ENCODE measurements around the gene KIAA0232.

Gene KIAA0232, protein sequence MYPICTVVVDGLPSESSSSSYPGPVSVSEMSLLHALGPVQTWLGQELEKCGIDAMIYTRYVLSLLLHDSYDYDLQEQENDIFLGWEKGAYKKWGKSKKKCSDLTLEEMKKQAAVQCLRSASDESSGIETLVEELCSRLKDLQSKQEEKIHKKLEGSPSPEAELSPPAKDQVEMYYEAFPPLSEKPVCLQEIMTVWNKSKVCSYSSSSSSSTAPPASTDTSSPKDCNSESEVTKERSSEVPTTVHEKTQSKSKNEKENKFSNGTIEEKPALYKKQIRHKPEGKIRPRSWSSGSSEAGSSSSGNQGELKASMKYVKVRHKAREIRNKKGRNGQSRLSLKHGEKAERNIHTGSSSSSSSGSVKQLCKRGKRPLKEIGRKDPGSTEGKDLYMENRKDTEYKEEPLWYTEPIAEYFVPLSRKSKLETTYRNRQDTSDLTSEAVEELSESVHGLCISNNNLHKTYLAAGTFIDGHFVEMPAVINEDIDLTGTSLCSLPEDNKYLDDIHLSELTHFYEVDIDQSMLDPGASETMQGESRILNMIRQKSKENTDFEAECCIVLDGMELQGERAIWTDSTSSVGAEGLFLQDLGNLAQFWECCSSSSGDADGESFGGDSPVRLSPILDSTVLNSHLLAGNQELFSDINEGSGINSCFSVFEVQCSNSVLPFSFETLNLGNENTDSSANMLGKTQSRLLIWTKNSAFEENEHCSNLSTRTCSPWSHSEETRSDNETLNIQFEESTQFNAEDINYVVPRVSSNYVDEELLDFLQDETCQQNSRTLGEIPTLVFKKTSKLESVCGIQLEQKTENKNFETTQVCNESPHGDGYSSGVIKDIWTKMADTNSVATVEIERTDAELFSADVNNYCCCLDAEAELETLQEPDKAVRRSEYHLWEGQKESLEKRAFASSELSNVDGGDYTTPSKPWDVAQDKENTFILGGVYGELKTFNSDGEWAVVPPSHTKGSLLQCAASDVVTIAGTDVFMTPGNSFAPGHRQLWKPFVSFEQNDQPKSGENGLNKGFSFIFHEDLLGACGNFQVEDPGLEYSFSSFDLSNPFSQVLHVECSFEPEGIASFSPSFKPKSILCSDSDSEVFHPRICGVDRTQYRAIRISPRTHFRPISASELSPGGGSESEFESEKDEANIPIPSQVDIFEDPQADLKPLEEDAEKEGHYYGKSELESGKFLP (N-terminal part only)

DNA sequence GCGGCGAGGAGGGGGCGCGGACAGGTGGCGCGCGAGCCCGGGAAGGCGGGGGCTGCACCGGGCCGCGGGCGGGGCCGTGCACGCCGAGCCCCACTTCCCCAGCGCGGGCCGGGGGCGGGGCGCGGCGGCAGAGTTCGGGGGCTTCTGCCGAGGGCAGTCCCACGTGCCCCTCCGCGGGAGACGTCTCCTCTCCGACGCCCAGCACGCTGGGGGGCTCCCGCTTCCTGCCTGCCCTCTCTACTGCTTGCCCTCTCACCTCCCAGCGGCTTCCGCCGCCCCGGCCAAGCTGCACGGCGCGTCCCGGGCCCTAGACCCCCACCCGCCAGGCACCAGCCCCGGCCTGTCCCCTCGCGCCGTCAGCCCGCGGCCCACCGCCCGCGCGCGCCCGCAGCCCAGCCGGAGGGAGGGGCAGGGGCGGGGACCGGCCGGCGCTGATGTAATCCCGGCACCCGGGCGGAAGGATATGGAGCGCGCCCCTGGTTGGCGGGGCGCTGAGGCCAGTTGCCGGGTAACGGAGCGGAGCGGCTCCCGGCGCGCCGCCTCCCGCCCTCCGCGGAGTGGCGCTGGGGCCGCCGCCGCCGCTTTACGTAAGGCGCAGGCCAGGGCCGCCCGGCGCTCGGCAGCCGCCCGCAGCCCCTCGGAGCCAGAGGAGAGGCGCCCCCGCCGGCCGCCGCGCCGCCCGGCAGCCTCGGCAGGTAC lies at the start of gene KIAA0232:
TSS of gene KIAA0232 (plus strand) at position 581 of the 699 bp plus-strand sequence. CDS start 41,727 bp downstream, outside the sequence.
- peak; percentile 74 to 85 for DNase-seq (ENCODE audit: low read depth in 2 of 2)

DNA sequence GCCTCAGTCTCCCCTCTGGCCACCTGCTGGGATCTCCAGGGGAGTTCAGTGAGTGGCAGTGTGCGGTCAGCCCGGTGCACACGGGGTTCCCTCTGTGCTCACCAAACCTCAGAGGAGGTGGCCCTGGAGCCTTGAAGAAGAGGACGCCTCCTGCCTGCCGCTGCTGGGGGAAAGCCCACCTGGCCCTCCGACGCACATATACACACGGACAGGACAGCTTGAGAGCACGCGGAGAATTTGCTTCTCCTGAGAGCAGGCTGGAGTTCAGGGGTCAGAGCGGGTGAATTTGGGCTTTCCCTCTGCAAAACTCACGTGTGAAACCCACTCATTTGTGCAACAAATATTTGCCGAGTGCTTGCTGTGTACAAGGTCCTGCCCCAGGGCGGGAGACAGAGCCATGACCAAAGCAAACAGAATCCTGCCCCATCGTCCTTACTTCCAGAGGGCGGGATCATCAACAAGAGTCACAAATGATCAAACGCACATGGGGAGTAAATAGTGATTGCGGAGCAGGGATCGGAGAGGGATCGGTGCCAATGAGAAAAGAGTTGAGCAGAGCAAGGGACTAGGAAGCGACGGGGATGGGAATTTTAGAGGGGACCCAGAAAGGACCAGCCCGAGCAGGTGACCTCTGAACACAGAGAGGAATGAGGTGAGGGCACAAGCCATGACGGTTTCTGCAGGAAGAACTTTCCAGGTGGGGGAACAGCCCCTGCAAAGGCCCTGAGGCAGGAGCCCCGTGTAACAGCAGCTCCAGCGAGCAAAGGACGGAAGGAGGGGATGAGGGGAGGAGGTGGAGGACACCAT lies 49.0 kb upstream of the KIAA0232 start:
- no peak for DNase-seq (ENCODE audit: low read depth in 2 of 2)

DNA sequence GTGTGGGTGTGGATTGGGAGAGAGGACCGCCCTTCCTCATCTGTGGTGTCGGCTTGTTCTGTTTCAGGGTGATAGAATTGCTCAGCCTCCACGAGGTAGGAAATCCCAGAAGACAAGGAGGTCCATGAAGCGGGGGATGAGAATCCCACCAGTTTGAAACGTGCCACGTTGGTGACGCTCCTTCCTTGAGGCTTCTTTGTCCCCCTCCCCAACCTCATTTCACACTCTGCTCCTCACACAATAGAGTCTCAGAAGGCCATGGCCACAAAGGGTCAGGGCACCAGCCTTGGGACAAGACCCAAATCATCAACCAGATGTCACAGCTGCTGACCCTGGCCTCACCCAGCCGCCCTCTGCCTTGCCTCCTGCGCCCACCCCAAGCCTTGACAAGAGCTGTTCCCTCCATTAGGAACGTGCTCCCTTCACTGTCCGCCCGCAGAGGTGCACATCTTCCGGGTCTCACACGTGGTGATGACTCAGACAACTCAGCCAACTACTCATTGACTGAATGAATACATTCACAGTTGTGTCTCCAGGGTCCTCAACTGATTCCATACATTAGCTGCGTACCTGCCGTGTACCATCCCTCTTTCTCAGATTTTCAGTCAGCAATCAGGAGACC lies 48.3 kb upstream of the KIAA0232 start:
- DNase-seq (ENCODE audit: low read depth in 2 of 2): no peak

DNA sequence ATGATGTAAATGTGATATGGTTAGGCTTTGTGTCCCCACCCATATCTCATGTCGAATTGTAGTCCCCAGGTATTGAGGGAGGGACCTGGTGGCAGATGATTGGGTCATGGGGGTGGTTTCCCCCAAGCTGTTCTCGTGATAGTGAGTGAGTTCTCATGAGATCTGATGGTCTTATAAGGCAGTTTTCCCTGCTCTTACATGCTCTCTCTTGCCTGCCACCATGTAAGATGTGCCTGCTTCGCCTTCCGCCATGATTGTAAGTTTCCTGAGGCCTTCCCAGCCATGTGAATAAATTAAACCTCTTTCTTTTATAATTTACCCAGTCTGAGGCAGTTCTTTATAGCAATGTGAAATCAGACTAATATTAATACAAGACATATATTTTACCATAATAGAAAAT lies 42.6 kb upstream of the KIAA0232 start:
- no peak for DNase-seq (ENCODE audit: low read depth in 2 of 2)

DNA sequence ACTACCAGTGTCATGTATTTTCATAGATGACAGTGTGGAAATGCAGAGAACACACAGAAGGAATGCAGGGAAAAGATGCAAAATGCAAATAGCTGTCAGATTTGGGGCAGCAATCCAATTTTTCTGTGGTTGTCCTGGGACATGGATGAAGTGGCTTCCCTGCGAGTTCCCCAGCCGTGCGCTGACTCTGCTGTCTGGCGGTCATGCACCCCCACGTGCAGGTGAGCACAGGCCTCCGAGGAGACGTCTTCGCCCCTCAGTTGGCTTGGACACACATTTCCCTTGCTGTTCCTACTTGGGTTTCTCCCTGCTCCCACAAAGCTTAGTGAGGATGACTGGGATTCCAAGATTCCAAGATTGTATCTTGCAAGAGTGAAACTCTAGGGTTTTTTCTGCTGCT lies 42.2 kb upstream of the KIAA0232 start:
- DNase-seq (ENCODE audit: low read depth in 2 of 2): no peak

DNA sequence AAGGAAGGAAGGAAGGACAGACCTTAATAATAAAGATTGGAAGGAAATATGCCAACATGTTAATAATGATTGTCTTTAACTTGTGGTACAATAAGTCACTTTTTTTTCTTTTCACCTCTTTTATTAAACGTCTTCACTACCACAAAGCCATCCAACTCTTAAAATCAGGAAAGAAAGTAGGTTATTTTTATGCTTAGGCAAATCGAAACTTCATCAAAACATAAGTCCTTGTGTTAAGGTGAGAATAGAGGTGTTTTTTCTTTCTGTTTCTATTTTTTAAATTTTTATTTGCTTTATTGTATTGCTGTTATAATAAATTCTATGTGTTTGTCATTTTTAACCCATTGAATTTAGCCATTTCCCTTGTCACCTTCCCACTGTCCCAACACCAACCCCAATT lies 40.0 kb upstream of the KIAA0232 start:
- no peak for DNase-seq (ENCODE audit: low read depth in 2 of 2)

DNA sequence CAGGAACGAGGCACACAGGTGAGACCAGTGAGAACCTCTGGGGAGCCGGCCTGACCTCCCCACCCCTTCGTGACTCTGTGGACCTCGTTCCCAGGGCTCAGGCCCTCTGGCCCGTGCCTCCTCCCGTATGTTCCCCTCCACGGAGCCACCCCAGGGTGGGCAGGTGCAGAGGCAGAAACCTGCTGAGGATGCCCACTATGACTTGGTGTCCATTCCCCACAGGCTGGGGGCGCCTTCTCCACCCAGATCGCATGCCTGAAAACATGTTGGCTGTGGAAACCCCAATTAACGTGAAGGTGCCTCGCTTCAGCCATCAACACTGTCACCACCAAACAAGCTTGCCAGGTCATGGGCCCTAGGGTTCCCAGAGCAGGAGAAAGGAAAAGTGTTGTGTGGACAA lies 39.5 kb upstream of the KIAA0232 start:
- no peak for DNase-seq (ENCODE audit: low read depth in 2 of 2)

DNA sequence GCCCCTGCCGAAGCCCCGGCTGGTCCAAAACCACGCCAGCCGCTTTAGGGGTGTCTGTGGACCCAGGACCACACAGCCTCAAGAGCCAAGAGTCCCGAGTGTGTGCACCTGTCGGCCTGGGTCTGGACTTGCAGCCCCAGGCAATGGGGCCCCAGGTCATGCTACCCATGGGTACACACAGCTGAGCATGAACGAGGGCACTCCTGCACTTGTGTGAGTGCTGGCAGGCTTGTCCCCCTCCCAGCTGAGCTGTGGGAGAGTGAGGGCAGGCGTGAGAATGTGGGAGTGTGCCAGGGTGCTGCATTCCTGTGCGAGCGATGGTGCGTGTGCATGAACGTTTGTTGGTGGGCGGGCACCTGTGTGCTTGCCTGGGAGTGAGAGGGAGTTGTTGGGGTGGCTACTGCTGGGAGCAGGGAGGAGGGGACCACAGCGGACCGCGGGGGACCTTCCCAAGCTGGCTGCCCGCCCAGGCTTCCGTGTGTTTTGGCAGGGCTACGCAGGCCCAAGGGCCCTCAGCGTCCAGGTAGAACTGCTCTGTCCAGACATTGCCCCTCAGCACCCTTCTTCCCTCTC lies 35.7 kb upstream of the KIAA0232 start:
- DNase-seq (ENCODE audit: low read depth in 2 of 2): no peak

DNA sequence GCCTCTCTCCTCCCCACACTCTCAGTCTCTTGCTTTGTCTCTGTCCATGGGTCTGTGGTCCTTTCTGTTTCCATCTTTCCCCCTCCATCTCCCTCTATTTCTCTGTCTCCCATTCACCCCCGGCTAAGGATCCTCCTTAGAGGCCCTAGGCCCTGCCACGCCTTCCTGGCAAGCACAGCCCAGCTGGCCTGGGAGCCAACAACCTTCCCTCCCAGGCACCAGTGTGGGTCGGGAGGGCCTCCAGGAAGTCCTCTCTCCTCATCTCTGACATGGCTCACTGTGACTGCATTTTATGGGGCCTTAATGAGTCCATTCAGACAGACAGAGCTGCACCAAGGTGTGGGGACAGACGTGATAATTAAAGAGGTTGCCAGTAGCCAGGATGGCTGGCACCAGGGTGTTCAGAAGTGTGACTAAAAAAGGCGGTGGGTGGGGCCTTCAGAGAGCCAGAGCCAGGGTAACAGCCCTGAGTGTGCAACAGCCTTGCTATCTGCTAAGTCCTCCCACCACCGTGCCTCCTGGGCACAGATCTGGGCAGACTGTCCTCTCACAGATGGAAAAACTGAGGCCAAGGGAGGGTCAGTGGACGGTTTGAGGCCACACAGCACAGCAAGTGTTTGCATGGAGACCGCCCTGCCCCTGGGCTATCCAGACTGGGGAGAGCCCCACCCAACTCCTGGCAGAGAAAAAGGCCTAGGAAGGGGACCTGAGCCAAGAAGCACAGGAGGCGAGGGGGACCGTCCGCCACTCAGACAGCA lies 35.1 kb upstream of the KIAA0232 start:
- DNase-seq (ENCODE audit: low read depth in 2 of 2): no peak

DNA sequence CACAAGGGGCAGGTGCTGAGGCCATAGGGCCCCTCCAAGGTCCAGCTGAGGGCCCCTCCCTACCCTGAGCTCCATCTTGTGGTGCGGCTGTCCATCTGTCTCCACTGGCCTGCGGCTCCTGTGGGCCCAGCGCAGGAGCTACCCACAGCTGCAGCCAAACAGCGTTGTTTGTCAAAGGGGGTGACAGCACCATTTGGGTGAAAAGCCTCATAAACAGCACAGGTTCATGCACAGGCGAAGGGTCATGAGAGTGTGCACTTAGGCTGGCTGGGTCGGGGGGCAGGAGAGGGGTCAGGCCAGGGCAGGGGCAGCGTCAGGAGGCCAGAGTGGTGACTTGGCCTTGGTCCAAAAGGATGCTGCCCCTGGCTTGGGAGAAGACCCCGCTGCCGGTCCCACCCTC lies 34.2 kb upstream of the KIAA0232 start:
- no peak for DNase-seq (ENCODE audit: low read depth in 2 of 2)

DNA sequence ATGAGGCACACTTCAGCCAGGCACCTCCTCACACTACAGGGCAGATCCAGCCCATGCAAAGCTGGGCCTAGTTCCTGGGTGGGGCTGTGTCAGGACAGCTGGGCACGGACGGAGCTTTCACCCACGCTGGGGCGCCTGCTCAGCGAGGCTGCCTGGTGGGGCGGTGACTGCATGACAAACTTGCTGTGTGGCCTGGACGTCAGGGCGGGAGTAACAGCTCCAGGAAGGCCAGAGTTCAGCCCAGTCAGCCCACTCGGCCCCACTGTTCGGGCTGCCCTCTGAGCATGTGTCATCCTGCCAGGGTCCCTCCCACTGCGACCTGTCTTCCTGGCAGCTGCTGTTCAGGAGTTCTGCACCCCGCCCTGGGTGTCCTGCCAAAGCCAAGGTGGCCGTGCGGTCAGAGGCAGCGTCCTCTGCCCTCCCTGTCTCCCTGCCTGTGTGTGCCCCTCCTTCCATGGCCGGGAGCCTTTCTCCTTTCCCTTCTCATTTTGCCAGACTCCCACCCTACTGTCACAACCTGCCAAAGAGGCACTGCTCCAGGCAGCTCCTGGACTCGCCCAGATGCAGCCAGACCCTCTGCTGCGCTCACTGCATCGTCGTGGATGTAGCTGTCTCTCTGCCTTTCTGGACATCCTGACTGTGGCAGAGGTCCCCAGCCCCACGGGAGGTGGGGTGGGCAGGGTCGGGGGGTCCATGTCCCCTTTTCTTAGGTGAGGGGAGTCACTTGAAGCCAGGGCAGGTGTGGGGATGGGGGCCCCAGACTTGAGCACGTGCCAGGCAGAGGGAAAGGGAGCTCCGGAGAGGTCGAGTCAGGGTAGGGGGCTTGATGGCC lies 33.0 kb upstream of the KIAA0232 start:
- no peak for DNase-seq (ENCODE audit: low read depth in 2 of 2)

DNA sequence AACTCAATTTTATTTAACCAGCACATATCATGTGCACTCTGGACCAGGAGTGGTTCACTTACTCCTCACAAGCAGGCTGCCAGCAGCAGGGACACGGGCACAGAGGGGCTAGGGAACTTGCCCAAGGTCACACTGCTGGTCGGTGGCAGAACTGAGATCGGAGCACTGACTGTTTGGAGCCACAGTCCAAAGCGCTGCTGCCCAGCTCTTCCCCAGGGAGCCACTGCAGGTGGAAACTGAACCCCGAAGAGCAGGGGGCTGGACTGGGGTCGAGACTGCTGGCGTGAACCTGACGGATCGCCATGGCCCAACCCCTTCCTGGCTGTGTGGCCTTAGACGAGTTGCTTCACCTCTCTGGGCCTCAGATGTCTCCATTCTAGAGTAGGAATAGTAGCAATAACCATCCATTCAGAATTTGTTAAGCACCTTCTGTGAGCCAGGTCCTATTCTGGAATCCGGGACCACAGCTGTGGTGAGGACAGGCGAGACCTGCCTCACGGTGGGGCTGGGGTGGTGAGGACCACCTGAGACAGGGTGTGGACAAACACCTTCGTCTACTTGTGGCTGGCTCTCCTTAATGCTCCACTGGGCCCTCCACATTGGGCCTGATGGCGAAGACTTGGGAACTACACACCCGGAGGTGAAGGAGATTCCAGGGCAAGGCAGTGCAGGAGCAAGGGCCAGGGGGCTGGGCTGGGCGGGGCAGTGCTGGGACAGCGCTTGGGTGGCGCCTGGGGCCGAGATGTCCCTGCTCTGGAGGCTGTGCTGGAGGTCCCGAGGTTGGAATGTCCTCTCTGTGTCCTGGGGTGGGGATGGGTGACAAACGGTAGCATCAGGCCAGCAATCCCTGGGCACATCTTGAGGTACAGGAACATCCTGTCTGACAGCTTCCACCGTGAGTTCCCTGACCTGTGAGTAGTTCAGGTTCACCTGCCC lies 32.0 kb upstream of the KIAA0232 start:
- DNase-seq (ENCODE audit: low read depth in 2 of 2): no peak

DNA sequence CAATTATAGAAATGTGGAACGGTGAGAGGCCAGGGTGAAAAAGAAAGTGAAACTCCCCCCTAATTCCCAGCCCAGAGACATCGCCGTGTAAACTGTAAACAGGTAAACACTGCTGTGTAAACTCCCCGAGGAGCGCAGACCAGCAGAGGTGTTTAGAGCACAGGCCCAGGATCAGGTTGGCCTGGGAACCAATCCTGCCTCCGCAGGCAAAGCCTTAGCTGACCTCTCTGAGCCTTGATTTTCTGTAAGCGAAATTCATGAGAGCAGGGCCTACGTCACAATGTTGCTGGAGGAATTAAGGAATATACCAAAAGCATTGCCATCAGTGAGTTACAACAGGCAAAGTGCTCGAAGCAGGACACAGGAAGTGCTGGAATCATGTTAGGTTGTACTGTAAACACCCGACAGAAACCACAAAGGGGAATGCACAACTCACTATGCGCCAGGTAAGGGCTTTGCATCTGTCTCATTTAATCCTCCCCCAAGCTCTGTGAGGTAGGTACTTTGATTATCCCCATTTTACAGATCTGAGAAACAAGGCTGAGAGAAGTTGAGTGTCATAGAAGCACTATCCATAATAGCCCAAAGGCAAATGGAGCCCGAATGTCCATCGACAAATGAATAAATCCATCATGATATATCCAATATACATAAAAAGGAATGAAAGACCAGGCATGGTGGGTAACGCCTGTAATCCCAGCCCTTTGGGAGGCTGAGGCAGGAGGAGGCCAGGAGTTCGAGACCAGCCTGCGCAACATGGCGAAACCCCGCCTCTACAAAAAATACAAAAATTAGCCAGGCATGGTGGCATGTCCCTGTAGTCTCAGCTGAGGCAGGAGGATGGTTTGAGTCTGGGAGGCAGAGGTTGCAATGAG lies 30.7 kb upstream of the KIAA0232 start:
- no peak for DNase-seq (ENCODE audit: low read depth in 2 of 2)

DNA sequence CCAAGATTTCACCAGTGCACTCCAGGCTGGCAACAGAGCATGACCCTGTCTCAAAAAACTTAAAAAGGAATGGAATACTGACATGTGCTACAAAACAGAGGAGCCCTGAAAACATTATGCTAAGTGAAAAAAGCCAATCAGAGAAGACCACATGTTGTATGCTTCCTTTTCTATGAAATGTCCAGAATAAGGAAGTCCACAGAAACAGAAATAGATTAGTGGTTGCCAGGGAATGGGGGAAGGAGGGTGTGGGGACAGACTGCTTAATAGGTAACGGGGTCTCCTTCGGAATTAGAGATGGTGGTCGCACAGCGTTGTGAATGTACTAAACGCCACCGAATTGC lies 30.1 kb upstream of the KIAA0232 start:
- no peak for DNase-seq (ENCODE audit: low read depth in 2 of 2)

DNA sequence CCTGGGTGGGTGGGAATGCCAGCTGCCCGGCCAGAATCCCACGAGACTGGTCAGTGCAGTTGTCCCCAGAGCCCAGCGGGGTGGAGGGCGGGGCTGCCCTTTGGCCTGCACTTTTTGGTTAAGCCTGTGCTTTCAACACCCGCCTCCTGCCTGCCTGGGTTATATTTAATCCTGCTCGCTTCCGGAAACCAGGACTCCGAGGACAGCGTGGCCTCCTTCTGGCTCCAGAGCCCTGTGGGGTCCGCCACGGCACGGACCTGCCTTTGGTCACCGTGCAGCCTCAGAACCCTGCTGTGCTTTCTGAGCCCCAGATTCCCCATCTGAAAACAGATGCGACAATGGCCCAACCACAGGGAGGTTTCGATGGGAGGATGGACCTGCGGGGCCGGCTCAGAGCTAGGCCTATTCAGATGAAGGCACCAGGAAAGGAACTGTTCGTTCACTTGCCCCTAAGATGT lies 29.4 kb upstream of the KIAA0232 start:
- no peak for DNase-seq (ENCODE audit: low read depth in 2 of 2)

DNA sequence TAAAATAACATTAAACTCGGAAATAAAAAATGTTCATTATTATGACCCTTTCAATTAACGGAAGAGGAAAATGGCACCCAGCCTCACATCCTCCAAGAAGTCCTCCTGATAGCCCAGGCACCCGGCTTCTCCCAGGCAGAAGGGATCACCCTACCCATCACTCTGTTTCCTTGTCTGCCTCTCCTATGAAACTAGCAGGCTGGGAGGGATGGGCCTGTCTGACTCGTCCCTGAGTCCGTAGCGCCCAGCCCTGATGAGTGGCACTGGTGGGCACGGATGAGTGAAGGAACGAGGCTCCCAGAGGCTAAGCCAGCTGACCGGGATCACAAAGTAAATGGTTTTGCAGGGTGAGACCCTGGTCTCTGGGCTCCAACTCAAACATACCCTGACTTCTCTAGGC lies 28.6 kb upstream of the KIAA0232 start:
- DNase-seq (ENCODE audit: low read depth in 2 of 2): no peak
